H1 (cell line): ENCODE measurements around the gene EEF1AKMT1. TPM values are rescaled to one million over a fixed set of nuclear protein-coding genes. Genes with fewer than 3 reads are reported as not detected.

ENCODE experiments used
- CTCF ChIA-PET: fragments of 300-600 bp; sonication (Branson Sonifier 250); formaldehyde crosslinking; loops from one replicate; lab custom pipeline; 2021; ENCODE audit not compliant: partially characterized antibody; lab: Charles Lee
- POLR2A ChIA-PET: fragments of 300-600 bp; sonication (Branson Sonifier 250); formaldehyde crosslinking; loops from one replicate; lab custom pipeline; 2021; ENCODE audit warnings: inconsistent platforms; ENCODE audit not compliant: partially characterized antibody; lab: Charles Lee
- DNase-seq, 2 experiments: peaks; one replicate each; pipeline versions ENCODE4 v3.0.0 to v3.0.0-alpha.2; 2010 to 2022; ENCODE audit warnings: low spot score in 2 of 2, low read depth in 1 of 2, mixed read lengths in 1 of 2
- FAIRE-seq: peaks from 2 replicates; lab custom pipeline; 2011; peaks lifted over from hg19 to GRCh38; lab: Jason Lieb, UNC
- H2AFZ ChIP-seq: 2 replicates; pipeline ENCODE4 v1.8.1; 2012; ENCODE audit warnings: low read length, inconsistent platforms
- H2AK5ac ChIP-seq: 2 replicates; pipeline ENCODE4 v1.6.1; 2013; ENCODE audit warnings: low read depth, low read length
- H2BK120ac ChIP-seq: replicated peaks from 2 replicates; pipeline ENCODE3; 2013; ENCODE audit warnings: low read depth, low read length, inconsistent platforms
- H2BK12ac ChIP-seq: 2 replicates; pipeline ENCODE4 v1.6.1; 2013; ENCODE audit warnings: low read depth, low read length
- H2BK15ac ChIP-seq: 2 replicates; pipeline ENCODE4 v1.6.1; 2013; ENCODE audit warnings: low read length
- H2BK20ac ChIP-seq: 2 replicates; pipeline ENCODE4 v1.6.1; 2013; ENCODE audit warnings: low read length
- H2BK5ac ChIP-seq: 2 replicates; pipeline ENCODE4 v1.6.1; 2013; ENCODE audit warnings: low read depth, low read length
- H3K14ac ChIP-seq: 2 replicates; pipeline ENCODE4 v1.6.1; 2013; ENCODE audit warnings: inconsistent platforms; ENCODE audit not compliant: insufficient read length
- H3K18ac ChIP-seq: 2 replicates; pipeline ENCODE4 v1.6.1; 2013; ENCODE audit warnings: low read length; ENCODE audit errors: extremely low read depth
- H3K23ac ChIP-seq: 2 replicates; pipeline ENCODE4 v1.6.1; 2013; ENCODE audit warnings: inconsistent platforms; ENCODE audit not compliant: insufficient read length
- H3K23me2 ChIP-seq: 2 replicates; pipeline ENCODE4 v1.6.1; 2013; ENCODE audit warnings: low read depth, low read length
- H3K27ac ChIP-seq: 2 replicates; pipeline ENCODE4 v1.6.1; 2011; ENCODE audit warnings: low read depth, low read length, inconsistent platforms
- H3K27me3 ChIP-seq, 4 experiments: replicated peaks in 1 of 4; 1 replicate in 1 of 4; 2 replicates in 3 of 4; pipeline versions ENCODE4 v1.6.1 to v1.8.1; 2011 to 2013; ENCODE audit warnings: low read length in 3 of 4, mild to moderate bottlenecking in 3 of 4, inconsistent platforms in 2 of 4, mixed read lengths in 2 of 4, moderate library complexity in 1 of 4; ENCODE audit not compliant: control insufficient read depth in 3 of 4, insufficient read depth in 3 of 4; ENCODE audit errors: extremely low read depth in 1 of 4
- H3K36me3 ChIP-seq, 4 experiments: 2 replicates each; pipeline versions ENCODE4 v1.6.1 to v1.8.1; 2011 to 2013; ENCODE audit warnings: mild to moderate bottlenecking in 4 of 4, low read length in 3 of 4, moderate library complexity in 2 of 4, control low read depth in 1 of 4, inconsistent platforms in 1 of 4; ENCODE audit not compliant: insufficient read depth in 4 of 4, control insufficient read depth in 2 of 4
- H3K4ac ChIP-seq: replicated peaks from 2 replicates; pipeline ENCODE3; 2013; ENCODE audit warnings: low read length, low read depth, mixed read lengths, inconsistent platforms; ENCODE audit not compliant: insufficient read length
- H3K4me1 ChIP-seq, 4 experiments: replicated peaks in 1 of 4; 1 replicate in 1 of 4; 2 replicates in 3 of 4; pipeline versions ENCODE4 v1.6.1 to v1.8.1; 2011 to 2013; ENCODE audit warnings: low read length in 3 of 4, inconsistent platforms in 2 of 4, mixed read lengths in 1 of 4; ENCODE audit not compliant: insufficient read depth in 4 of 4, control insufficient read depth in 3 of 4
- H3K4me2 ChIP-seq, 2 experiments: 2 replicates each; pipeline versions ENCODE4 v1.6.1 to v1.8.1; 2011 to 2013; ENCODE audit warnings: low read depth in 2 of 2, low read length in 2 of 2, control low read depth in 1 of 2, inconsistent platforms in 1 of 2, mild to moderate bottlenecking in 1 of 2; ENCODE audit not compliant: insufficient read depth in 1 of 2
- H3K4me3 ChIP-seq, 4 experiments: fragments of 200-600, 300-600 bp in 1 of 4; sonication (generic), shearing (Covaris generic), sonication (Bioruptor Twin) in 1 of 4; 2 replicates each; pipeline versions ENCODE4 v1.5.1 to v1.8.1; 2011 to 2016; ENCODE audit warnings: low read length in 4 of 4, low read depth in 3 of 4, control low read depth in 2 of 4, inconsistent platforms in 2 of 4, mild to moderate bottlenecking in 2 of 4, mixed read lengths in 1 of 4, moderate library complexity in 1 of 4; ENCODE audit not compliant: insufficient read depth in 2 of 4; ENCODE audit errors: extremely low read depth in 1 of 4
- H3K56ac ChIP-seq: replicated peaks from 2 replicates; pipeline ENCODE3; 2013; ENCODE audit warnings: low read depth, mild to moderate bottlenecking, mixed read lengths, low read length, inconsistent platforms; ENCODE audit not compliant: insufficient read length
- H3K79me1 ChIP-seq: 2 replicates; pipeline ENCODE4 v1.6.1; 2013; ENCODE audit warnings: low read depth, low read length, control low read depth
- H3K79me2 ChIP-seq, 2 experiments: 2 replicates each; pipeline versions ENCODE4 v1.6.1 to v1.8.1; 2012 to 2013; ENCODE audit warnings: low read length in 2 of 2, mild to moderate bottlenecking in 2 of 2, inconsistent platforms in 1 of 2; ENCODE audit not compliant: insufficient read depth in 2 of 2, control insufficient read depth in 1 of 2
- H3K9ac ChIP-seq, 4 experiments: replicated peaks in 1 of 4; 1 replicate in 1 of 4; 2 replicates in 3 of 4; pipeline versions ENCODE4 v1.6.1 to v1.8.1; 2011 to 2013; ENCODE audit warnings: low read depth in 3 of 4, low read length in 3 of 4, control low read depth in 2 of 4, mild to moderate bottlenecking in 2 of 4, moderate library complexity in 2 of 4, inconsistent platforms in 1 of 4; ENCODE audit errors: extremely low read depth in 1 of 4
- H3K9me3 ChIP-seq, 2 experiments: 2 replicates each; pipeline versions ENCODE4 v1.6.1 to v1.8.1; 2012 to 2013; ENCODE audit warnings: mild to moderate bottlenecking in 2 of 2, moderate library complexity in 2 of 2, control low read depth in 1 of 2, inconsistent platforms in 1 of 2, low read depth in 1 of 2, low read length in 1 of 2, mixed read lengths in 1 of 2; ENCODE audit not compliant: insufficient read depth in 2 of 2
- H4K20me1 ChIP-seq, 2 experiments: replicated peaks in 1 of 2; 2 replicates each; pipeline versions ENCODE3 to v1.8.1; 2011 to 2013; ENCODE audit warnings: inconsistent platforms in 2 of 2, low read length in 2 of 2, mild to moderate bottlenecking in 1 of 2; ENCODE audit not compliant: insufficient read depth in 2 of 2, control insufficient read depth in 1 of 2
- H4K5ac ChIP-seq: 2 replicates; pipeline ENCODE4 v1.6.1; 2013; ENCODE audit warnings: low read length, low read depth, mixed read lengths, inconsistent platforms; ENCODE audit not compliant: insufficient read length
- H4K8ac ChIP-seq: 2 replicates; pipeline ENCODE4 v1.8.0; 2013; ENCODE audit warnings: mild to moderate bottlenecking, moderate library complexity, low read length, inconsistent platforms; ENCODE audit not compliant: insufficient read depth; ENCODE audit errors: extremely low read depth
- H4K91ac ChIP-seq: replicated peaks from 2 replicates; pipeline ENCODE3; 2013; ENCODE audit warnings: low read length, mixed read lengths, inconsistent platforms; ENCODE audit not compliant: insufficient read length
- ATF3 ChIP-seq: IDR thresholded peaks from 2 replicates; pipeline ENCODE4 v1.6.1; 2011; ENCODE audit warnings: low read depth, mild to moderate bottlenecking, low read length; ENCODE audit not compliant: insufficient read depth
- CEBPB ChIP-seq: IDR thresholded peaks from 2 replicates; pipeline ENCODE4 v1.6.1; 2012; ENCODE audit warnings: low read depth, low read length
- GABPA ChIP-seq: IDR thresholded peaks from 2 replicates; pipeline ENCODE4 v1.6.1; 2011; ENCODE audit warnings: mild to moderate bottlenecking, low read length, moderate library complexity, borderline replicate concordance; ENCODE audit not compliant: insufficient read depth
- NRF1 ChIP-seq: IDR thresholded peaks from 2 replicates; pipeline ENCODE4 v1.6.1; 2011; ENCODE audit warnings: mild to moderate bottlenecking, low read depth, low read length, improper control_type of control experiment
- SIX5 ChIP-seq: IDR thresholded peaks from 2 replicates; pipeline ENCODE4 v1.6.1; 2011; ENCODE audit warnings: mild to moderate bottlenecking, low read depth, low read length
- TEAD4 ChIP-seq: IDR thresholded peaks from 2 replicates; pipeline ENCODE4 v1.6.1; 2012; ENCODE audit warnings: low read depth, low read length, inconsistent platforms, mixed read lengths
- WGBS, 2 experiments: shearing (Covaris generic) in 1 of 2; methylation state at CpG; one replicate each; pipeline versions ENCODE4 v1.1.6 to v1.1.7; 2013 to 2015; ENCODE audit warnings: low lambda C conversion rate in 2 of 2, mixed read lengths in 2 of 2, inconsistent platforms in 1 of 2, low coverage in 1 of 2, missing lambda C conversion rate in 1 of 2; ENCODE audit not compliant: insufficient replicate concordance in 2 of 2, insufficient coverage in 1 of 2, insufficient read length in 1 of 2; ENCODE audit errors: extremely low coverage in 1 of 2, missing lambda C conversion rate in 1 of 2; 5-methylcytosine and 5-hydroxymethylcytosine counted together
- polyA plus RNA-seq, 7 experiments: library from polyadenylated mRNA; depleted of rRNA in 3 of 7; stranded (reverse) in 5 of 7; unstranded in 2 of 7; fragments of >200 nt in 5 of 7; fragments of 200-250 nt in 2 of 7; gene quantifications; 1 replicate in 5 of 7; 2 replicates in 1 of 7; 4 replicates in 1 of 7; pipeline versions ENCODE4 v1.2.1 to v1.2.3, GENCODE V29; 2011 to 2013; ENCODE audit warnings: missing spikeins in 2 of 7, mixed read lengths in 2 of 7
- total RNA-seq: library from RNA; stranded (reverse); fragmentation: NEBNext Ultra II Directional; extraction: Animal tissue kit (Norgen Biotek cat#: 25700); gene quantifications from 2 replicates; pipeline ENCODE4 v1.2.1, GENCODE V29; 2021

The EEF1AKMT1 gene
- total and polyA plus RNA-seq, 2 of the 8 experiments (the other 6 are each of a cell fraction or from before 2014, with no cell fraction given), result 3.1 to 4.1 TPM

- Histone ChIP-seq H4K8ac (no peak overlapping the region), H3K36me3 (no peaks in the 10 kb centered on the region), H3K27me3 (no peaks in the 10 kb centered on the region), H2AK5ac (no peak overlapping the region), H3K4me2 (no peak overlapping the region), H3K18ac (no peak overlapping the region), H3K9ac (no peak overlapping the region), H4K20me1 (peaks cover 0 to 5% of the 10 kb centered on the region in 2 experiments), H2BK120ac (no peak overlapping the region), H3K23ac (no peak overlapping the region), H3K9me3 (no peaks in the 10 kb centered on the region; a peak in 1 of 4 replicates), H3K27ac (no peak overlapping the region), H3K4me3 (no peak overlapping the region), H3K4me1 (peaks cover 2 to 9% (median 6%) of the 10 kb centered on the region in 4 experiments; a peak in 4 of 7 replicates), H3K79me1 (no peaks in the 10 kb centered on the region), H3K23me2 (peaks cover 8% of the 10 kb centered on the region; the same call in 1 of the 2 replicates), H2BK15ac (no peak overlapping the region), H3K79me2 (no peaks in the 10 kb centered on the region), H4K91ac (no peak overlapping the region), H4K5ac (no peak overlapping the region), H2BK12ac (peak overlapping the region; percentile 11), H3K14ac (no peak overlapping the region), H2BK5ac (no peak overlapping the region), H2AFZ (no peak overlapping the region), H3K56ac (no peak overlapping the region), H2BK20ac (no peak overlapping the region), H3K4ac (no peak overlapping the region)
- DNase-seq (no peak), FAIRE-seq (no peak)
- POLR2A ChIA-PET, result interaction anchor here (0.6 to 1.3 kb wide), 3 partner anchors 9 to 74 kb away, joined by 3 read pairs; partner anchors contain the start of gene EEF1AKMT1
- CTCF ChIA-PET, result interaction anchor here (0.9 to 4.3 kb wide), 5 partner anchors 9 to 342 kb away, joined by 3 to 26 read pairs (median 5); no protein-coding TSS in a partner anchor
- 85% methylated on average over 8 of the region's 8 CpGs; no CpG with 5 or more reads in 1 of the 2 experiments for WGBS, 2 experiments
- TF ChIP-seq GABPA, result no peak
- no peak for TF ChIP-seq NRF1
- no peak for TF ChIP-seq ATF3
- no peak for TF ChIP-seq TEAD4
- no peak for TF ChIP-seq SIX5
- no peak for TF ChIP-seq CEBPB
Measured at GRCh38 chr13:20714161-20714560, 59.6 kb downstream of the EEF1AKMT1 start.
